Activated T-cell treated with anti-CD3 and anti-CD28 coated beads, Interleukin-2, amount 50 U/mL, for 72 hours (primary cell): Measurements from ENCODE around the gene ZMAT3. TPM values are rescaled to one million over a fixed set of nuclear protein-coding genes. Genes with fewer than 3 reads are reported as not detected.
A peak's percentile ranks its signal among the peaks of the same experiment; 100 is the strongest.

Experiments used
- ATAC-seq, 2 donors: fragments of 150-1000 bp; cut with Tn5 transposase; replicated peaks in 1 of 2; 2 replicates each; pipeline ENCODE4 v1.10.0; 2021; ENCODE audit warnings: moderate library complexity in 2 of 2, mild to moderate bottlenecking in 1 of 2
- DNase-seq, 2 donors: peaks; one replicate each; pipeline ENCODE4 v3.0.0; 2021 to 2022; ENCODE audit warnings: mixed read lengths in 1 of 2
- H3K27ac Mint-ChIP-seq: one replicate; pipeline ENCODE4 v1.8.0; 2022; ENCODE audit warnings: mild to moderate bottlenecking, moderate library complexity, mixed read lengths
- H3K27me3 Mint-ChIP-seq: one replicate; pipeline ENCODE4 v1.8.0; 2022; ENCODE audit warnings: low read depth, mixed read lengths
- H3K36me3 Mint-ChIP-seq, 2 donors: one replicate each; pipeline ENCODE4 v1.8.0; 2022; ENCODE audit warnings: mixed read lengths in 2 of 2, mild to moderate bottlenecking in 1 of 2; ENCODE audit not compliant: insufficient read depth in 2 of 2
- H3K4me1 Mint-ChIP-seq: one replicate; pipeline ENCODE4 v1.8.0; 2022; ENCODE audit warnings: low read depth, mixed read lengths
- H3K4me3 Mint-ChIP-seq, 2 donors: one replicate each; pipeline ENCODE4 v1.8.0; 2022; ENCODE audit warnings: mild to moderate bottlenecking in 2 of 2, mixed read lengths in 2 of 2, moderate library complexity in 2 of 2
- H3K9me3 Mint-ChIP-seq, 2 donors: one replicate each; pipeline ENCODE4 v1.8.0; 2022; ENCODE audit warnings: mixed read lengths in 2 of 2
- total RNA-seq, 2 donors: library from RNA; stranded (reverse); gene quantifications; one replicate each; pipeline ENCODE4 v1.2.3, GENCODE V29; 2022

ZMAT3 gene
- total RNA-seq, 2 donors from 2014 or later, result 24.7 to 27.2 TPM

DNA sequence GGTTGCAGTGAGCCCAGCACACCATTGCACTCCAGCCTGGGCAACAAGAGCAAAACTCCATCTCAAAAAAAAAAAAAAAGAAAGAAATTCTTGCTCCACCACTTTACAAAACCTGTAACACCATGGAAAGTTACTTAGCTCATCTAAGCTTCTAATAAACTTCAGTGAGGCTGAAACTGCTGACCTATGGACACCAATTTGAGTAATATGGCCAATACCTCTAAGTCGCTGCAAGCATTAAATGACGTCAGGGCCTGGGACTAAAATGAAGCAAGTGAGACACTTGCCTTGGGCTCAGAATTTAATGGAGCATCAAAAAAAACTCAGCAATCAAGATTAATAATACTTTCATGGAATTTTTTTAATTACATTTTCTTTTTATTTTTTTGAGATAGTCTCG is 42.5 kb downstream of the ZMAT3 start:
- no peak for ATAC-seq
- Mint-ChIP-seq H3K4me1 (peaks cover 23% of the 10 kb centered on the region), H3K4me3 (no peak overlapping the region), H3K27ac (no peak overlapping the region), H3K27me3 (no peaks in the 10 kb centered on the region), H3K36me3 (peaks cover 2 to 5% of the 10 kb centered on the region in 2 donors), H3K9me3 (no peaks in the 10 kb centered on the region)
- DNase-seq, result no peak

DNA sequence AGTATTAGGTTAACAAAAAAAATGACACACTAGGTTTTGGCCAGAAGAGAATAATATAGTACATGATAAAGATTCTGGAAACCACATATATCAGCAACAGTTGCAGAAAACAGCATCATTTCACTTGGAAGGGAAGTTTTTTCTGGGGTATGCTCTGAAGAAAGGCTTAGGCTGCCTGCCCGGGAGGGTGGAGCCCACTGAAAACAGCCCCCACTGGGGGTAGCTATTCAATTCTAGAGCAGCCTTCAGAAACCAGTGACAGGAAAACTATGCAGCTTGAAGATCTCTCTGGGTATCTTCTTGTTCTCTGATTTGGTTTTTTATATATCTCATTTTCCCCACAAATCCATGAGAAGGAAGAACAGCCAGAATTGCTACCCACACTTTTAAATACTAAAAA is 43.2 kb downstream of the ZMAT3 start:
- H3K27ac Mint-ChIP-seq, result peak overlapping the region; percentile 91
- peak in 1 of 2 donors; percentile 32 for ATAC-seq
- no peaks in the 10 kb centered on the region for H3K9me3 Mint-ChIP-seq
- peaks cover 2 to 5% of the 10 kb centered on the region in 2 donors for H3K36me3 Mint-ChIP-seq
- peak overlapping the region; percentile 18 to 29 for H3K4me3 Mint-ChIP-seq
- DNase-seq, result no peak
- no peaks in the 10 kb centered on the region for H3K27me3 Mint-ChIP-seq
- peaks cover 23% of the 10 kb centered on the region for H3K4me1 Mint-ChIP-seq

GRCh38 chr3:179027326-179027900 is 44.2 kb downstream of the ZMAT3 start:
- Mint-ChIP-seq H3K4me3 (peak overlapping the region; percentile 57 to 67), H3K9me3 (no peaks in the 10 kb centered on the region), H3K27me3 (no peaks in the 10 kb centered on the region), H3K36me3 (peaks cover 2 to 5% of the 10 kb centered on the region in 2 donors), H3K4me1 (peaks cover 23% of the 10 kb centered on the region), H3K27ac (peak overlapping the region; percentile 91)
- peak in 1 of 2 donors; percentile 38 for DNase-seq
- ATAC-seq, result peak; percentile 69 to 76

- H3K27me3 Mint-ChIP-seq, result no peaks in the 10 kb centered on the region
- peak overlapping the region; percentile 28 for H3K27ac Mint-ChIP-seq
- peaks cover 25% of the 10 kb centered on the region for H3K4me1 Mint-ChIP-seq
- no peak for DNase-seq
- no peak overlapping the region for H3K4me3 Mint-ChIP-seq
- H3K36me3 Mint-ChIP-seq, result peaks cover 2 to 5% of the 10 kb centered on the region in 2 donors
- ATAC-seq, result no peak
- H3K9me3 Mint-ChIP-seq, result no peaks in the 10 kb centered on the region
Measured at GRCh38 chr3:179026636-179027035, 45.0 kb downstream of the ZMAT3 start.

GRCh38 chr3:179021119-179021903 is 50.3 kb downstream of the ZMAT3 start:
- Mint-ChIP-seq H3K27me3 (no peaks in the 10 kb centered on the region), H3K27ac (peak overlapping the region; percentile 91), H3K36me3 (no peaks in the 10 kb centered on the region), H3K9me3 (no peaks in the 10 kb centered on the region), H3K4me1 (peaks cover 34% of the 10 kb centered on the region), H3K4me3 (peak overlapping the region; percentile 77 to 82)
- no peak for DNase-seq
- peak; percentile 63 to 70 for ATAC-seq

DNA sequence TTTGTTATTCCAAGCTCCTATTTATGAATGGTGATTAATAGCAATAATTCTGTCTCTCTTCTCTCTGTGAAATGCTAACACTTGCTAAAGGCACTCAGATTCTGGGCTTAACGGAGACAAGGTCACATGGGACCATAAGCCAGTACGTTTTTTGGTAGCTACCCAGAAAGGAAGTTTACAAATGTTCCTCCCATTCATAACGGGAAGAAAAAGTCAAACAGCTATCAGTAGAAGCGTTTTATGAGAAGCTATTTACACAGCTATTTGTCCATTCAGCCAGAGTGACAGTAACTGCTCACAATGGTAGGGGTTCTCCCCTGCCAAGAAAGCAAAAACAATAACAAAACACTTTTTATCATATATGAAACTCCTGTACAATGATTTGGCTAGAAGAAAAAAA is 51.5 kb downstream of the ZMAT3 start:
- peaks cover 44% of the 10 kb centered on the region for H3K4me1 Mint-ChIP-seq
- no peaks in the 10 kb centered on the region for H3K9me3 Mint-ChIP-seq
- DNase-seq, result no peak
- no peaks in the 10 kb centered on the region for H3K27me3 Mint-ChIP-seq
- H3K4me3 Mint-ChIP-seq, result peak overlapping the region; percentile 77 to 82
- peak overlapping the region; percentile 41 for H3K27ac Mint-ChIP-seq
- no peak for ATAC-seq
- no peaks in the 10 kb centered on the region for H3K36me3 Mint-ChIP-seq

GRCh38 chr3:179018808-179019207 is 52.8 kb downstream of the ZMAT3 start:
- no peak overlapping the region for H3K4me3 Mint-ChIP-seq
- H3K27ac Mint-ChIP-seq, result no peak overlapping the region
- DNase-seq (no peak), ATAC-seq (no peak)
- no peaks in the 10 kb centered on the region for H3K9me3 Mint-ChIP-seq
- peaks cover 45% of the 10 kb centered on the region for H3K4me1 Mint-ChIP-seq
- H3K27me3 Mint-ChIP-seq, result no peaks in the 10 kb centered on the region
- H3K36me3 Mint-ChIP-seq, result no peaks in the 10 kb centered on the region

DNA sequence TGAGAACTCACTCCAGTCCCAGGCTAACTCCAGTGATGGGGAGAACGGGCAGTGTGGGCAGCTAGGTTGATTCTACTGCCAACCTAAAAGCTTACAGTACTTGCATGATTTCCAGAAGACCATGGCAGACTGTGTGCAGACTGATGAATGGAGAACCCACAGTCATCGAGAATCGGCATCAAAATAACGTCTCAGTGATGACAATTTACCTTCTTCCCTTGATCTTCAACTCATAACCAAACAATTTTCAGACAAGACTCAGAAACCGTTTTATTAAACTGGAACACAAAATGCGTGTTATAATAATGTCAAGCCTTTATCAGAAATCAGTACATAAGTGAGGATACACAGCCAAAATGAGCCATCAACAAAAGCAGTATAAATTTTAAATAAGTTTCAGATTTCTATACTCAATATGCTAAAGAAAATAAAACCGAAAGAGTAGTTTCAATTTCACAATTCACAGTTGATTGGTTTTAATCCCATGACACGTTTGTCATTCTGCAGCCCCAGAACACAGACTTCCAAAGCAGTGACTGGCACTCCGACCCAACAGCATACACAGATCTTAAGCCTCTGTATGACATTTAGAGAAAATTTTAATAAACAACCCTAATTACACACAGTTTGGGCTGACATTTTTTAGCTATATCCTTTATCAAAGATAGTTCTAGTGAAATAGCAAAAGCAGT is 54.5 kb downstream of the ZMAT3 start:
- Mint-ChIP-seq H3K4me1 (peaks cover 45% of the 10 kb centered on the region), H3K36me3 (no peaks in the 10 kb centered on the region), H3K9me3 (no peaks in the 10 kb centered on the region), H3K4me3 (peak overlapping the region; percentile 39 to 78), H3K27me3 (no peaks in the 10 kb centered on the region), H3K27ac (peak overlapping the region; percentile 74)
- no peak for DNase-seq
- ATAC-seq, result peak; percentile 36 to 45

GRCh38 chr3:179015551-179016020 is 56.0 kb downstream of the ZMAT3 start:
- Mint-ChIP-seq H3K4me3 (peak overlapping the region in 1 of 2 donors; percentile 46), H3K36me3 (no peaks in the 10 kb centered on the region), H3K27ac (peak overlapping the region; percentile 82), H3K9me3 (no peaks in the 10 kb centered on the region), H3K4me1 (peaks cover 32% of the 10 kb centered on the region), H3K27me3 (peaks cover 4% of the 10 kb centered on the region)
- ATAC-seq, result peak; percentile 88 to 89
- peak; percentile 63 to 77 for DNase-seq

DNA sequence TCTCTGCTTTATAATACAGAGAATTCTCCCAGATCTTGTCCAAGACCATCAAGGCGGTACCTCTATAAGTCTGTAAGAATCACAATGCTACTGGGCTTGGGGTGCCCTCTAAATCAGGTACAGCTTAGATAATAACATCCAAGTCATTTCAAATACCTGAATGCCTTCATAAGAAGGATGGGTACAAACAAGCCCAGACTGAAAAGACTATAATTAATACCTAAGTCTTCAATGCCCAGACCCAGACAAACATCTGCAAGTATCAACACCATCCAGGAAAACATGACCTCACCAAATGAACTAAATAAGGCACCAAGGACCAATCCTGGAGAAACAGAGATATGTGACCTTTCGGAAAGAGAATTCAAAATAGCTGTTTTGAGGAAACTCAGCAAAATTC is 65.9 kb downstream of the ZMAT3 start:
- no peak overlapping the region for H3K4me3 Mint-ChIP-seq
- H3K36me3 Mint-ChIP-seq, result peaks cover 0 to 1% of the 10 kb centered on the region in 2 donors
- ATAC-seq (no peak), DNase-seq (no peak)
- H3K4me1 Mint-ChIP-seq, result peaks cover 8% of the 10 kb centered on the region
- peaks cover 39% of the 10 kb centered on the region for H3K27me3 Mint-ChIP-seq
- H3K27ac Mint-ChIP-seq, result no peak overlapping the region
- H3K9me3 Mint-ChIP-seq, result no peaks in the 10 kb centered on the region

- peaks cover 34% of the 10 kb centered on the region for H3K27me3 Mint-ChIP-seq
- H3K4me3 Mint-ChIP-seq, result no peak overlapping the region
- DNase-seq (no peak), ATAC-seq (no peak)
- H3K9me3 Mint-ChIP-seq, result no peaks in the 10 kb centered on the region
- H3K4me1 Mint-ChIP-seq, result peaks cover 13% of the 10 kb centered on the region
- no peak overlapping the region for H3K27ac Mint-ChIP-seq
- peaks cover 0 to 1% of the 10 kb centered on the region in 2 donors for H3K36me3 Mint-ChIP-seq
Measured at GRCh38 chr3:179005213-179005612, 66.4 kb downstream of the ZMAT3 start.

GRCh38 chr3:179000659-179001058 is 71.0 kb downstream of the ZMAT3 start:
- peaks cover 39% of the 10 kb centered on the region for H3K4me1 Mint-ChIP-seq
- H3K36me3 Mint-ChIP-seq, result peaks cover 0 to 2% of the 10 kb centered on the region in 2 donors
- H3K9me3 Mint-ChIP-seq, result no peaks in the 10 kb centered on the region
- peak overlapping the region; percentile 7 for H3K27ac Mint-ChIP-seq
- DNase-seq (no peak), ATAC-seq (peak; percentile 8 to 16)
- H3K4me3 Mint-ChIP-seq, result peak overlapping the region in 1 of 2 donors; percentile 36
- H3K27me3 Mint-ChIP-seq, result peaks cover 11% of the 10 kb centered on the region

DNA sequence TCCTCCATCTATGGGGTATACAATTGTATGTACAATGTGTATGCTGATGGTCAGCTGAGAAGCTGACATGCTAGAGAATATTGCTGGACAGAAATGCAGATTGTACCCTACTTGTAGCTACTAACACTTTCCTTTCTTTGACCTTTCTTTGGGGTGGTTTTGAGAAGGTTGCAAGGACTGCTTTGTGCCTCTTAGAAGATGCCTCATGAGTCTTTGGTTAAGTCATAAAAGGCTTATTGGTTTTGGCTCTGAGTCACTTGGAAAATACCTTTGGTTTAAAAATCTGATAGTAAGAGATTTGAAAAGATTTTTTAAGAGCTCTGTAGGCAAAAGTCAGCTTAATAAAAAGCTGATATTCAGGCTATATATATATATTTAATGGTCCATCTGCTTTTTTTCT is 71.5 kb downstream of the ZMAT3 start:
- Mint-ChIP-seq H3K4me1 (peaks cover 39% of the 10 kb centered on the region), H3K27ac (peak overlapping the region; percentile 81), H3K9me3 (no peaks in the 10 kb centered on the region), H3K4me3 (peak overlapping the region; percentile 76 to 77), H3K36me3 (peaks cover 0 to 2% of the 10 kb centered on the region in 2 donors), H3K27me3 (peaks cover 11% of the 10 kb centered on the region)
- DNase-seq (peak in 1 of 2 donors; percentile 25), ATAC-seq (peak; percentile 97 to 98)
